Testis (tissue), 3 donors: ENCODE measurements around the gene H2BK1. TPM values are rescaled to one million over a fixed set of nuclear protein-coding genes. Genes with fewer than 3 reads are reported as not detected.

Experiments
- DNase-seq: peaks from one replicate; pipeline ENCODE4 v3.0.0-alpha.2; 2019
- H3K27ac ChIP-seq, 2 donors: fragments of 200-600 bp; sonication (generic); one replicate each; pipeline ENCODE4 v1.5.1; 2019
- H3K27me3 ChIP-seq: fragments of 200-600 bp; sonication (generic); one replicate; pipeline ENCODE4 v1.5.1; 2019
- H3K36me3 ChIP-seq: fragments of 200-600 bp; sonication (generic); one replicate; pipeline ENCODE4 v1.5.1; 2017; ENCODE audit warnings: low read depth; ENCODE audit errors: missing control alignments
- H3K4me1 ChIP-seq: fragments of 200-600 bp; sonication (generic); one replicate; pipeline ENCODE4 v1.5.1; 2019
- H3K4me3 ChIP-seq, 2 donors: fragments of 200-600 bp; sonication (generic); one replicate each; pipeline ENCODE4 v1.5.1; 2017 to 2019
- H3K9me3 ChIP-seq: fragments of 200-600 bp; sonication (generic); one replicate; pipeline ENCODE4 v1.5.1; 2017
- CTCF ChIP-seq, 3 experiments: fragments of 450-650 bp in 2 of 3; fragments of 200-600 bp in 1 of 3; sonication (generic) in 1 of 3; IDR thresholded peaks; one replicate each; pipeline ENCODE4 v1.5.1; 2016 to 2019; ENCODE audit warnings: antibody characterized with exemption in 3 of 3, mild to moderate bottlenecking in 2 of 3, moderate library complexity in 1 of 3
- POLR2A ChIP-seq: fragments of 450-650 bp; IDR thresholded peaks from one replicate; pipeline ENCODE4 v1.6.1; 2017; ENCODE audit warnings: antibody characterized with exemption, mild to moderate bottlenecking, moderate library complexity
- WGBS, 2 donors: methylation state at CpG; one replicate each; pipeline ENCODE4 v1.1.5; 2018; 5-methylcytosine and 5-hydroxymethylcytosine counted together
- intact Hi-C: fragments of 100-400 bp; cut with DNase I; formaldehyde crosslinking; loops from one replicate; pipeline ENCODE4 v1.15.1; 2023; ENCODE audit warnings: low total_unique reads
- polyA plus RNA-seq: library from polyadenylated mRNA; stranded (reverse); fragments of 350-450 nt; fragmentation: Illumina TruSeq; extraction: RNeasy Lipid Tissue Mini Kit (QIAGEN cat#74804); gene quantifications from one replicate; pipeline ENCODE4 v1.2.3, GENCODE V29; 2014; ENCODE audit warnings: low read depth, low replicate concordance; ENCODE audit not compliant: insufficient read depth
- total RNA-seq, 2 donors: library from RNA; depleted of rRNA; stranded (reverse); fragments of >200 nt; gene quantifications; one replicate each; pipeline ENCODE4 v1.2.3, GENCODE V29; 2016

Gene H2BK1
- total and polyA plus RNA-seq, 3 donors from 2014 or later: not detected

GRCh38 chr7:151254851-151255250, 44.6 kb upstream of the H2BK1 start:
- Histone ChIP-seq H3K4me1 (peaks cover 51% of the 10 kb centered on the region), H3K9me3 (no peaks in the 10 kb centered on the region), H3K27ac (no peak overlapping the region), H3K36me3 (no peaks in the 10 kb centered on the region), H3K4me3 (no peak overlapping the region), H3K27me3 (no peaks in the 10 kb centered on the region)
- no peak for DNase-seq
- no peak for TF ChIP-seq CTCF (IDR thresholded peaks at IDR 0.05)
- no peak for TF ChIP-seq POLR2A
- intact Hi-C loops: no loop called here
- 76 to 85% methylated on average over 11 of the region's 11 CpGs for WGBS, 2 donors

GRCh38 chr7:151254316-151254715, 44.0 kb upstream of the H2BK1 start:
- Histone ChIP-seq H3K4me3 (no peak overlapping the region), H3K27ac (no peak overlapping the region), H3K9me3 (no peaks in the 10 kb centered on the region), H3K27me3 (no peaks in the 10 kb centered on the region), H3K4me1 (peaks cover 56% of the 10 kb centered on the region), H3K36me3 (no peaks in the 10 kb centered on the region)
- intact Hi-C loops: no loop called here
- no peak for DNase-seq
- TF ChIP-seq POLR2A (no peak), CTCF (IDR thresholded peaks at IDR 0.05) (no peak)
- 55 to 71% methylated on average over 7 of the region's 7 CpGs for WGBS, 2 donors

- H3K9me3 ChIP-seq: no peaks in the 10 kb centered on the region
- TF ChIP-seq CTCF (IDR thresholded peaks at IDR 0.05) (no peak), POLR2A (no peak)
- intact Hi-C loops: no loop called here
- H3K27ac ChIP-seq: peak overlapping the region in 1 of 2 donors; percentile 89
- WGBS, 2 donors: 34 to 48% methylated on average over 16 to 17 of the region's 17 CpGs
- DNase-seq: no peak
- no peaks in the 10 kb centered on the region for H3K36me3 ChIP-seq
- peaks cover 57% of the 10 kb centered on the region for H3K4me1 ChIP-seq
- peak overlapping the region in 1 of 2 donors; percentile 75 for H3K4me3 ChIP-seq
- H3K27me3 ChIP-seq: no peaks in the 10 kb centered on the region
Measured at GRCh38 chr7:151252961-151253711, 42.8 kb upstream of the H2BK1 start.

- H3K4me3 ChIP-seq: peak overlapping the region; percentile 59 to 75
- H3K4me1 ChIP-seq: peaks cover 57% of the 10 kb centered on the region
- 12 to 18% methylated on average over 9 of the region's 9 CpGs for WGBS, 2 donors
- H3K36me3 ChIP-seq: no peaks in the 10 kb centered on the region
- TF ChIP-seq POLR2A (no peak), CTCF (IDR thresholded peaks at IDR 0.05) (no peak)
- H3K27ac ChIP-seq: peak overlapping the region; percentile 89 to 91
- intact Hi-C loops: no loop called here
- H3K9me3 ChIP-seq: no peaks in the 10 kb centered on the region
- DNase-seq: no peak
- no peaks in the 10 kb centered on the region for H3K27me3 ChIP-seq
Measured at GRCh38 chr7:151252561-151252835, 42.2 kb upstream of the H2BK1 start.
